NOMO-1 (cell line): ENCODE data around the gene MT1HL1.
"Not testable (repeated sequence)": the region's sequence is repeated elsewhere in the genome, so short reads cannot be mapped to it uniquely, and the experiment has no call there.

Experiments used
- DNase-seq, 2 experiments: peaks; one replicate each; lab custom pipeline; 2025; ENCODE audit not compliant: unreplicated experiment in 2 of 2; lab: John Stamatoyannopoulos, UW

The MT1HL1 gene

DNA sequence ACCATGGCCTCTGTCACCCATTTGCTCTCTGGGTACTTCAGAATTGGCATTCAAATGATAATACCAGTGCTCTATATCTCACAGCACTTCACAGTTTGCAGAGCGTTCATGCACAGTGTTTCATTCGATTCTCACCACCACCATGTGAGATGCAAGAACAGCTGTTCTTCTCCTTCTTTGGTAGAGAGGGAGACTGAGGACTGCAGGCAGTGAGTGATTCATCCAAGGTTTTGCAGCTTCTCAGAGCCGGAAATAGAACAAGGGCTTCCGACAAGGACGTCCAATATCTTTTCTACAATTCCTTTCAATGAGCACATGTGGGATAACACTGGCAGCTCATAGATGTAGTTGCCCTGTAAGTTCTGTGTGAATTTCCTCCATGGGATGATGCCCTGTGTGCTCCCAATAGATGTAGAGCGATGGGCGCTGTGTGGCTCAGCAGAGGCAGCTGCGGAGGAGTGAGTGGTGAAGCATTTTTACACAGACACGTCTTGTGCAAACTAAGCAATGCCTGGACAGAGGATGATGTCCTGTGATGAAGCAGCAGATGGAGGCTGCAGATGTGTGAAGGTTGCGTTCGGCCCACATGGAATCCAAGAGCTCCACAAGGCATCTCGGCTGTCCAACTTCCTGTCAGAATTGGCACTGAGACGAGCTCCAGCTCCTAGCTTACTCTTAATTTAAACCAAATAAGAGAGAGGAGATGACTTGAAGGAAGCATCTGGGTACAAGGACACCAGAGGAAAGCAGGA is 24.9 kb downstream of the MT1HL1 start:
- DNase-seq, result no peak

DNA sequence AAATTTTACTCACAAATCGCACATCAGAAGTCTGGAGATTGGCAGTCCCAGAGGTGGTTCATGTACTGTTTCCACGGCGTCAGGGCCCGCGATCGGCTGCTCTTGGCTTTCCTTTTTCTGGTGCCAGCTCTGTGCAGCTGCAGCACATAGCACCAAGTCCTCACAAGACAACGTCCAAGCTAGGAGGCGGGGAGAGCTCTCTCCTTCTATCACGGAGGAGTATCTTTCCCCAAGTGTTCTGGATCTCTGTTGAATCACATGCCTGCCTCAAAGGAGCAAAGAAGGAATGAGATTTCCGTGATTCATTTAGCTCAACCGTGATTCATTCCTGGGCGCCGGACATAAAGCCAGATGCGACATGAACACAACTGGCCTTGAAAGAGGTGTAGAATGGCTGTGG is 25.5 kb downstream of the MT1HL1 start:
- no peak for DNase-seq

DNA sequence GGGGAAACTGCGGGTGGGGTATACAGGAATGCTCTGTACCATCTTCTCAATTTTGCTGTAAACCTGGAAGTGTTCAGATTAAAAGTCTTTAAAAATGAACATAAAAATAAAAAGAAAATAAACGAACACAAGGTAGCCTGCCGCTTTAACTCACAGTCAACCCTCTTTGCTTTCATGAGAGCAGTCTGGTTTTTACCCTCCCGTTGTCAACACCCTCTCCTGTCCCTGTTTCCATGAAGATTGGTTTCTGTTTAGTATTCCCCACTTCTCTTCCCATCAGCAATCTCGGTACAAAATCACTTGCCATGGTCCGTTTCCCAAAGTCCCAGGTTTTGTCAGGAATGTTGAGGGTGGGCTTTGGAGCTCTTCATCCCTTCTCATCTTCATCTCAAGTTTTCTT is 28.8 kb downstream of the MT1HL1 start:
- DNase-seq, result no peak

DNA sequence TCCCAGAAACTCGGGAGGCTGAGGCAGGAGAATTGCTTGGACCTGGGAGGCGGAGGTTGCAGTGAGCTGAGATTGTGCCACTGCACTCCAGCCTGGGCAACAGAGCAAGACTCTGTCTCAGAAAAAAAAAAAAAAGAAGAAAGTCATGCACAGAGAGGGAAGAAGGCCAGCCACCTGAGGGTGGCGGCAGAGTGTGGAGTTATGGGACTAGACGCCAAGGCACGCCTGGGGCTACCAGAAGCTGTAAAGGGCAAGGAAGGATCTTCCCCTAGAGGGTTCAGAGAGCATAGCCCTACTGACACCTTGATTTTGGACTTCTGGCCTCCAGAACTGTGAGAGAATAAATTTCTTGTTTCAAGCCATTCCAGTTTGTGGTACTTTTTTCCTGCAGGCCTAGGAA is 30.2 kb downstream of the MT1HL1 start:
- DNase-seq, result not testable (repeated sequence)

DNA sequence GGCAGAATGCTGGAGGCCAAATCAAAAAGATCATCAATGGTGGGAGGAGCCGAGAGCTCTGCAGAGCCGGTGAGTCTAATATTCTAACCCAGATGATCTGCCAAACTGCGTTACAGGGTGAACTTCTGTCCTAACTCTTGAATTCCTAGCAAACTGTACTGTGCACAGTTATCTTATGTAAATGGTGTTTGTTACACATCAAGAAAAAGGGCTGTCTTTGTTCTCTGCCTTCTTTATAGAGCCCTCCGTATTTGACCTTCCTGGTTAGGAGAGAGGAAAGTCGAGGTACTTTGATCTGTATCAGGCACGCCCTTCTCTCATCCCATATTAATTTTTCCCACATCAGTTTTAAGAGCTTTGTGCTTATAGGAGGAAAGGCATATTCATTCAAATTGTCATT is 37.6 kb downstream of the MT1HL1 start:
- DNase-seq, result no peak

DNA sequence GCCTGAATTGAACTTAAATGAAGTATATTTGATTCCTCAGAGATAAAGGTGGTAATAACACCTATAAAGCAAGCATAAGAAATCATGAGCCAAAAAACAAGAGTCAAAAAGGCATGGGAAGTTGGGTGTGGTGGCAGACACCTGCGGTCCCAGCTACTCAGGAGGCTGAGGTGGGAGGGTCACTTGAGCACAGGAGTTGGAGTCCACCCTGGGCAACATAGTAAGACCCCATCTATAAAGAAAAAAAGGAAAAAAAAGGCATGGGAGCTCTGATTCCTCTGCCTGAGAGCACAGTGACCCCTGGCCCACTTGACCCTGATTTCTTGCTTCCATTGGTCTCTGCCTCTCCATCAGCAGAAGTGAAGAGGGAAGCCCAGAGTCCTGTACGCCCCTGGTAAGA is 40.3 kb downstream of the MT1HL1 start:
- no peak for DNase-seq

DNA sequence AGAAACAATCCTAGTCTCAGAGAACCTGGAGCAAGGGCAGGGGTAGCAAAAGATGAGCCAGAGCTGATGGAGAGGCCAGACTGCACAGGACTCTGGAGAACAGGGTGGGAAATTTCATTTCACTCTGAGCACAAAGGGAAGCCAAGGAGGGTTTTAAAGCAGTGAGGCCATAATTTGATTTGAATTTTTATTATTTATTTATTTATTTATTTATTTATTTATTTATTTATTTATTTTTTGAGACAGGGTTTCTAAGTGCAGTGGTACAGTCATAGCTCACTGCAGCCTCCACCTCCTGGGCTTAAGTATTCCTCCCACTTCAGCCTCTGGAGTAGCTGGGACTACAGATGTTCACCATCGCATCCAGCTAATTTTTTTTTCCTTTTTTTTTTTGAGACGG is 45.1 kb downstream of the MT1HL1 start:
- DNase-seq, result no peak

DNA sequence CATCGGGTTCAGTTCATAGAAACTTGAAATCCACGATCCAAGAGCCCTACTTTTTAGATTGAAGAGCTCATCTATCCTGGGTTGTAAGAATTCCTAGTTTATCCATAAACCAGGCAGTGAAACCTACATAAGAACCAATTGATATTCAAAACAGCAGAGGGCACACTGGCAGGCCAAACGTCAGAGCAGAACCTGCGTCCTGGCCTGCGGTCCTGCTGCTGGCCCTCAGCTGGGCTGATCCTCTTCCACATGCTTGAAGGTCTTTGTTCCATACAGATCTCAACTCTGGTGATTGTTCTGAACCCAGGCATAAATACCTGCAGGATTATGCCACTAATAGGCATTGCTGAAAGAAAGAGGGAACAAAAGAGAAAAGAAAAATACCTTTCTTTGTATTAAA is 47.0 kb downstream of the MT1HL1 start:
- DNase-seq, result no peak
